Smooth muscle cell (in vitro differentiated cells): Measurements from ENCODE around the gene SNAPIN. TPM values are rescaled to one million over a fixed set of nuclear protein-coding genes. Genes with fewer than 3 reads are reported as not detected.
A peak's percentile ranks its signal among the peaks of the same experiment; 100 is the strongest.

ENCODE experiments used
- DNase-seq: peaks from one replicate; lab custom pipeline; 2025; ENCODE audit not compliant: unreplicated experiment; lab: John Stamatoyannopoulos, UW
- H2AFZ ChIP-seq: fragments of 200-600 bp; sonication (generic); 2 replicates; pipeline ENCODE4 v1.6.0; 2016; ENCODE audit warnings: antibody characterized with exemption, low read depth, mild to moderate bottlenecking
- H3F3A ChIP-seq: fragments of 200-600 bp; sonication (generic); 2 replicates; pipeline ENCODE4 v1.6.0; 2017; ENCODE audit warnings: antibody characterized with exemption, low read depth
- H3K27ac ChIP-seq: fragments of 200-600 bp; sonication (generic); 2 replicates; pipeline ENCODE4 v1.5.1; 2016; ENCODE audit warnings: low read depth, mild to moderate bottlenecking
- H3K27me3 ChIP-seq: fragments of 200-600 bp; sonication (generic); 2 replicates; pipeline ENCODE4 v1.6.1; 2016; ENCODE audit warnings: low read depth, mild to moderate bottlenecking
- H3K36me3 ChIP-seq: fragments of 200-600 bp; sonication (generic); 2 replicates; pipeline ENCODE4 v1.5.1; 2016; ENCODE audit warnings: low read depth
- H3K4me1 ChIP-seq: fragments of 200-600 bp; sonication (generic); 2 replicates; pipeline ENCODE4 v1.5.1; 2016; ENCODE audit warnings: low read depth
- H3K4me2 ChIP-seq: fragments of 200-600 bp; sonication (generic); 2 replicates; pipeline ENCODE4 v1.6.0; 2016; ENCODE audit warnings: mild to moderate bottlenecking
- H3K4me3 ChIP-seq: fragments of 200-600 bp; sonication (generic); 2 replicates; pipeline ENCODE4 v1.5.1; 2016; ENCODE audit warnings: mild to moderate bottlenecking
- H3K79me2 ChIP-seq: fragments of 200-600 bp; sonication (generic); 2 replicates; pipeline ENCODE4 v1.6.0; 2016; ENCODE audit warnings: low read depth, mild to moderate bottlenecking
- H3K9ac ChIP-seq: fragments of 200-600 bp; sonication (generic); 2 replicates; pipeline ENCODE4 v1.6.0; 2016; ENCODE audit warnings: low read depth
- H3K9me3 ChIP-seq: fragments of 200-600 bp; sonication (generic); replicated peaks from 2 replicates; pipeline ENCODE4 v1.5.1; 2016; ENCODE audit warnings: low read depth
- H4K20me1 ChIP-seq: fragments of 200-600 bp; sonication (generic); 2 replicates; pipeline ENCODE4 v1.6.0; 2016; ENCODE audit warnings: low read depth
- CTCF ChIP-seq: fragments of 200-600 bp; sonication (generic); IDR thresholded peaks from 2 replicates; pipeline ENCODE4 v1.5.1; 2017; ENCODE audit warnings: borderline replicate concordance, mild to moderate bottlenecking, antibody characterized with exemption; ENCODE audit not compliant: insufficient read depth, poor library complexity, severe bottlenecking
- WGBS: methylation state at CpG from one replicate; pipeline ENCODE4 v1.1.7; 2016; ENCODE audit warnings: low lambda C conversion rate; 5-methylcytosine and 5-hydroxymethylcytosine counted together
- polyA plus RNA-seq: library from polyadenylated mRNA; unstranded; fragments of >200 nt; fragmentation: Nextera tagmentation; extraction: Ambion mirVana; gene quantifications from 2 replicates; pipeline ENCODE4 v1.2.1, GENCODE V29; 2016
- total RNA-seq: library from RNA; depleted of rRNA; stranded (reverse); fragments of >200 nt; gene quantifications from 2 replicates; pipeline ENCODE4 v1.2.3, GENCODE V29; 2014

The SNAPIN gene
- total and polyA plus RNA-seq, 2 experiments from 2014 or later = 52.0 to 65.5 TPM

DNA sequence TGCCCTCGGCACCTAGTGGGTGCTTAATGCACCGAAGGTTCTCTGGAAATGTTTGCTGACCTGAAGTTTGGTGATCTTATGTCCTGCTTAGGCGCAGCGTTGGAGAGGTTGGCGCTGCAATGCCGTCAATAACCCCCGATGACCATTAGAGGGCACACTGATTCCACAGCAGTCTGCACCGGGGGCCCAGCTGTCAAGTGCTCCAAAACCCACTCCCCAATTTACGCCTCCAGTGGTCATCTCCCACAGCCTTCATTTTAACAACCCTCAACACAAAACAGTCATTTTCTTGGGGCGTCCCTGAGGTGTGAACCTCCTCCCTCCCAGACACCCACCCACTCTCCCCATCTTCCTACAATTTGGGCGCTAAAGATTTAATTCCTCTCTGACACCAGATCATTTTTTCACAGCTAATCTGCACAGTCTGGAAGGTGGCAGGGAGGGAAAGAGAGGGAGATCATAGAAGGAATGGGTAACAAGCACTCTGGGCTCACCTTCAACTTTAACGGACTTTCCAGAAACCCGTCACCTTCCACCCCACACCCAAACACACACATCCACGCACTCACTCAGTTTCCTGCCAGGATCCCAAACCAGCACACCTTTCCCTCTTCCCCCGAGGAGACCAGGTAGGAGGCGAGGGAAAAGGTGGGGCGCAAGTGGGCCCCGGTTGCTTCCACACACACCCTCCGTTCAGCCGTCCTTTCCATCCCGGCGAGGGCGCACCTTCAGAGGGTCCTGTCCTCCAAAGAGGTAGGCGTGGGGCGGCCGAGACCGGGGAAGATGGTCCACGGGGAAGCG is 19.4 kb downstream of the SNAPIN start:
- Histone ChIP-seq H3K9ac (no peak overlapping the region), H3K4me3 (peak overlapping the region; percentile 52), H3K79me2 (no peaks in the 10 kb centered on the region), H3K9me3 (no peaks in the 10 kb centered on the region), H3K27ac (no peak overlapping the region), H3K4me1 (peaks cover 17% of the 10 kb centered on the region), H3F3A (no peaks in the 10 kb centered on the region), H3K4me2 (peak overlapping the region; percentile 93), H4K20me1 (no peaks in the 10 kb centered on the region), H3K36me3 (no peaks in the 10 kb centered on the region), H2AFZ (peak overlapping the region; percentile 85), H3K27me3 (peaks cover 39% of the 10 kb centered on the region)
- TF ChIP-seq CTCF = peak; percentile 78
- peak; percentile 7 for DNase-seq
- 7% methylated on average over 29 of the region's 29 CpGs for WGBS

- no peaks in the 10 kb centered on the region for H3F3A ChIP-seq
- no peak within 1 kb of the TSS for H3K9ac ChIP-seq
- no peaks in the 10 kb centered on the region for H3K36me3 ChIP-seq
- no peaks in the 10 kb centered on the region for H3K9me3 ChIP-seq
- peaks cover 39% of the 10 kb centered on the region for H3K27me3 ChIP-seq
- no peaks in the 10 kb centered on the region for H3K79me2 ChIP-seq
- no peak within 1 kb of the TSS for H3K27ac ChIP-seq
- no peaks in the 10 kb centered on the region for H4K20me1 ChIP-seq
- H3K4me3 ChIP-seq = peak within 1 kb of the TSS; percentile 52
- no peak for TF ChIP-seq CTCF
- peak within 1 kb of the TSS; percentile 85 for H2AFZ ChIP-seq
- H3K4me1 ChIP-seq = peaks cover 17% of the 10 kb centered on the region
- DNase-seq = no peak
- WGBS = under 1% methylated on average over 48 of the region's 78 CpGs
- H3K4me2 ChIP-seq = peak within 1 kb of the TSS; percentile 93
Observed at GRCh38 chr1:153678519-153679336, 20.2 kb downstream of the SNAPIN start, which contains the start of gene NPR1. Gene NPR1 (plus strand): TSS chr1:153678688. CDS start chr1:153679109, 421 bp downstream.

DNA sequence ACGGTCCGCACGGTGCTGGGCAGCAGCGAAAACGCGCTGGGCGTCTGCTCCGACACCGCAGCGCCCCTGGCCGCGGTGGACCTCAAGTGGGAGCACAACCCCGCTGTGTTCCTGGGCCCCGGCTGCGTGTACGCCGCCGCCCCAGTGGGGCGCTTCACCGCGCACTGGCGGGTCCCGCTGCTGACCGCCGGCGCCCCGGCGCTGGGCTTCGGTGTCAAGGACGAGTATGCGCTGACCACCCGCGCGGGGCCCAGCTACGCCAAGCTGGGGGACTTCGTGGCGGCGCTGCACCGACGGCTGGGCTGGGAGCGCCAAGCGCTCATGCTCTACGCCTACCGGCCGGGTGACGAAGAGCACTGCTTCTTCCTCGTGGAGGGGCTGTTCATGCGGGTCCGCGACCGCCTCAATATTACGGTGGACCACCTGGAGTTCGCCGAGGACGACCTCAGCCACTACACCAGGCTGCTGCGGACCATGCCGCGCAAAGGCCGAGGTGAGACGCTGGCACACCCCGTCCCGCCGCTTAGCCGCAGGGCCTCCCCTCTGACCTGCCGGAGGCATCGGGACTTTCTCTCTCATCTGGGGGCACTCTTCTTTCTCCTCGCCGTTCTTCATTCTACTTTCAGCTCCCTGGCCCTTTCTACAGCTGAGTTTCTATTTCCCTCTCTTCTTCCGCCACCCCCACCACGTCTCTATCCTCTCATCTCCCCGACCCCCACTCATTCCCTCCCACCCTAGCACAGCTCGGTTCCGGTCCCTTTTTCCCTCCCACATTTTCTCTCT is 21.0 kb downstream of the SNAPIN start:
- no peak overlapping the region for H3K27ac ChIP-seq
- H3K9ac ChIP-seq = no peak overlapping the region
- H3K36me3 ChIP-seq = no peaks in the 10 kb centered on the region
- H3K9me3 ChIP-seq = no peaks in the 10 kb centered on the region
- 2% methylated on average over 68 of the region's 73 CpGs for WGBS
- peak overlapping the region; percentile 93 for H3K4me2 ChIP-seq
- peaks cover 17% of the 10 kb centered on the region for H3K4me1 ChIP-seq
- DNase-seq = peak; percentile 20
- peak; percentile 1 for TF ChIP-seq CTCF
- peaks cover 39% of the 10 kb centered on the region for H3K27me3 ChIP-seq
- no peaks in the 10 kb centered on the region for H4K20me1 ChIP-seq
- no peaks in the 10 kb centered on the region for H3F3A ChIP-seq
- peak overlapping the region; percentile 52 for H3K4me3 ChIP-seq
- H2AFZ ChIP-seq = peak overlapping the region; percentile 85
- no peaks in the 10 kb centered on the region for H3K79me2 ChIP-seq
